ENCODE data around the gene TMEM235. TPM values are rescaled to one million over a fixed set of nuclear protein-coding genes. Genes with fewer than 3 reads are reported as not detected.

Gene TMEM235
- total RNA-seq, 2 donors from 2014 or later: not detected

DNA sequence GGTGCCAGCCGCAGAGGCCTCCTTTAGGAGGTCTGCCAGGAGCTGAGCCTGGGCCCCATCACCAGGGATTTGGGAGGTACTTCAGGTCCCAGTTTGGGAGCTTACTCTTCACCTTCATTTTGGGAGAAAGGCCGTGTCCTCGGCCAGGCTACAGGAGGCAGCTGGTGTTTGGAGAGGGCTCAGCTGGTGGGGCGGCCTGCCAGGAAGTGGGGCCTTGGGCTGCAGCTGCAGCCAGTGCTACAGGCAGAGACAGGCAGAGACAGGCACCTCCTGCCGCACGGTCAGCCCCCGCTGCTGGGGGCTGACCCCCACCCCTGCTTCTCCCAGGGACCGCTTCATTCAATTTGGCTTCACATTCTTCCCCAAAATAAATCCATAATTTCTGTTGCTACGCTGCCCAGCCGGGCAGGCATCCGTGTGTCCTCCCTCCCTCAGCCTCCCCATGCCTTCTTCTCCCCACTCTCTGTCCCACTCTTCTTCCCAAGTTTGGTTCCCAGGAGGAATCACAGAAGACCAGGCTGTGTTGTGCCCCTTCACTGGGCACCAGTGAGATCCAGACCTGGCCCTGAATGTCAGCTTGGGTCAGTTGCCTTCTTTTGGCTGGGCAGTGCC is 6.1 kb downstream of the TMEM235 start:
- Mint-ChIP-seq H3K4me1 (ENCODE audit: low read depth in 2 of 2) (peaks cover 0 to 14% of the 10 kb centered on the region in 2 donors), H3K27ac (no peak overlapping the region), H3K4me3 (no peak overlapping the region), H3K9me3 (no peaks in the 10 kb centered on the region), H3K36me3 (no peaks in the 10 kb centered on the region), H3K27me3 (peaks cover 0 to 5% of the 10 kb centered on the region in 2 donors)
- DNase-seq (ENCODE audit: low spot score) (no peak), ATAC-seq (no peak)

DNA sequence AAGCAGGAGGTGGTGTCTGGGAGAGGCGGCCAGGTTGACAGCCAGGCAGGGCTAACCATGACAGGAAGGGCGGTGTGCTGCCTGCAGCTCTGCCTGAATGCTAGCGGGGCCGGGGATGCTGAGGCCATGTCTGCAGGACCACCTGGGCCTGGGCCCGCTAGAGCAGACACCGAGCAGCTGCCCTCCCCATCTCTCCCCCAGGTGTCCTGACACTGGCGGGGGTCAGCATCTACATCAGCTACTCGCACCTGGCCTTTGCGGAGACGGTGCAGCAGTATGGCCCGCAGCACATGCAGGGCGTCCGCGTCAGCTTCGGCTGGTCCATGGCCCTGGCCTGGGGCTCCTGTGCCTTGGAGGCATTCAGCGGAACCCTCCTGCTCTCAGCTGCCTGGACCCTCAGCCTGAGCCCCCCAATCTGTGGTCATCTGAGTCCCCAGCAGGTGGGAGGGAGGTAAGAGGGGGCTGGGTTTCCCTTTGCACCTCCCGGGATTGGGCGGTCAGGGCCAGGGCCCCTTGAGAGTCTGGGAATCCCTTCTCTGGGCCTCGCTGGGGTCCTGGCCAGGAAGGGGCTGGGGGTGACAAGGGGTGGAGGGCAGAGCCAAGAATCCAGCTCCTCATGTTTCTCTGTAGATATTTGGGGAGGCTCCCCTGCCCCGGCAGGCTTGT is 7.5 kb downstream of the TMEM235 start:
- no peak overlapping the region for H3K27ac Mint-ChIP-seq
- ATAC-seq (no peak), DNase-seq (ENCODE audit: low spot score) (no peak)
- no peaks in the 10 kb centered on the region for H3K36me3 Mint-ChIP-seq
- no peaks in the 10 kb centered on the region for H3K9me3 Mint-ChIP-seq
- no peak overlapping the region for H3K4me3 Mint-ChIP-seq
- H3K27me3 Mint-ChIP-seq: no peaks in the 10 kb centered on the region
- H3K4me1 Mint-ChIP-seq (ENCODE audit: low read depth in 2 of 2): peaks cover 0 to 19% of the 10 kb centered on the region in 2 donors

- DNase-seq (ENCODE audit: low spot score) (no peak), ATAC-seq (no peak)
- no peak overlapping the region for H3K4me3 Mint-ChIP-seq
- no peaks in the 10 kb centered on the region for H3K27me3 Mint-ChIP-seq
- peaks cover 0 to 19% of the 10 kb centered on the region in 2 donors for H3K4me1 Mint-ChIP-seq (ENCODE audit: low read depth in 2 of 2)
- no peaks in the 10 kb centered on the region for H3K36me3 Mint-ChIP-seq
- no peaks in the 10 kb centered on the region for H3K9me3 Mint-ChIP-seq
- H3K27ac Mint-ChIP-seq: no peak overlapping the region
Observed at GRCh38 chr17:78239489-78239931, 8.1 kb downstream of the TMEM235 start.

DNA sequence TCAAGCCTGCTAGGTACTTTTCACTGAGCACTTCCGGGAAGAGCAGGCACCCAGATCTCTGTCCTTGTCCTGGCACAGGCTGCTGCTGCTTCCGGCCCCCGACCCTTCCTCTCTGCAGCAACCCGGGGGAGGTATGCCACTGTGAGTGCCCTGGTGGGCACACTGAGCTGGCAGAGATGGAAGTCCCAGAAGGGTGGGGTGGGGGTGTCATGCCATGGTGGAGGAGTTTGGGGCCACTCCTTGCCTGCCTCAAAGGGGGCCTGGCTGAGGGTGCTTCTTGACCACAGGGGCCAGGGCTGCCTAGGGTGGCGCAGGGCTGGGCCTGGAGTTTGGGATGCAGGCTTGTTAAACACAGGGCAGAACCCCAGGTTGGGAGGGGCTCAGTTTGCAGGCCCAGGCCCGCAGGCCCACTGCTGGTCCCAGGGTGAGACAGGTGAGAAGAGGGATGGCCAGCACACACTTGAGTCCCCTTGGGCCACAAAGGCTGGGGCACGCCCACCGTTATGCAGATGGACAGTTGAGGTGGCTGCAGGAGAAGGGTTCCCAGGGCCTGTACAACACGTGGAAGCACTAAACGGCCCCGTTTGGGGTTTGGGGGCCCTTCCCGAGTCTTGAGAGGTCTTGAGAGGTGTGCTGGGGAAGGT is 8.7 kb downstream of the TMEM235 start:
- no peak for ATAC-seq
- H3K9me3 Mint-ChIP-seq: no peaks in the 10 kb centered on the region
- no peak overlapping the region for H3K27ac Mint-ChIP-seq
- H3K4me3 Mint-ChIP-seq: no peak overlapping the region
- no peak for DNase-seq (ENCODE audit: low spot score)
- H3K27me3 Mint-ChIP-seq: no peaks in the 10 kb centered on the region
- H3K36me3 Mint-ChIP-seq: no peaks in the 10 kb centered on the region
- peaks cover 0 to 19% of the 10 kb centered on the region in 2 donors for H3K4me1 Mint-ChIP-seq (ENCODE audit: low read depth in 2 of 2)

DNA sequence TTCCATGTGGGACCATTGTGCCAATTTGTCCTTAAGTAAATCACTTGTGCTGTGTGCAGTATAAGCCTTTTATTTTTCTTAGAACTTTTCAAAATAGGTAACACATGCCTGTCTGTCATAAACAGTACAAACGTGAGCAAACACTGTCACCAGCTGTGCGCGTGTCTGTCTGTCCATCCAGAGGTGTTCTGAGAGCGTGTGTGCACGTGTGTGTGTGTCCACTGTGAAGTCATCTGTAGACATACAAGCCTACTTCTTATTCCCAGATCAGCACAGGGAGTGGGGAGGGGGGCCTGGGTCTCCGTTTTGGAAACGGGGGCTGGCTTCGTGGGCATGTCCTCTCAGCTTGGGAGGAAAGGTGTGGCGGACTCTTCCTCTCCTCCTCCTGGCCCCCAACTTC is 9.4 kb downstream of the TMEM235 start:
- Mint-ChIP-seq H3K27ac (no peak overlapping the region), H3K36me3 (no peaks in the 10 kb centered on the region), H3K9me3 (no peaks in the 10 kb centered on the region), H3K4me1 (ENCODE audit: low read depth in 2 of 2) (peaks cover 0 to 19% of the 10 kb centered on the region in 2 donors), H3K4me3 (no peak overlapping the region), H3K27me3 (no peaks in the 10 kb centered on the region)
- no peak for ATAC-seq
- DNase-seq (ENCODE audit: low spot score): no peak

DNA sequence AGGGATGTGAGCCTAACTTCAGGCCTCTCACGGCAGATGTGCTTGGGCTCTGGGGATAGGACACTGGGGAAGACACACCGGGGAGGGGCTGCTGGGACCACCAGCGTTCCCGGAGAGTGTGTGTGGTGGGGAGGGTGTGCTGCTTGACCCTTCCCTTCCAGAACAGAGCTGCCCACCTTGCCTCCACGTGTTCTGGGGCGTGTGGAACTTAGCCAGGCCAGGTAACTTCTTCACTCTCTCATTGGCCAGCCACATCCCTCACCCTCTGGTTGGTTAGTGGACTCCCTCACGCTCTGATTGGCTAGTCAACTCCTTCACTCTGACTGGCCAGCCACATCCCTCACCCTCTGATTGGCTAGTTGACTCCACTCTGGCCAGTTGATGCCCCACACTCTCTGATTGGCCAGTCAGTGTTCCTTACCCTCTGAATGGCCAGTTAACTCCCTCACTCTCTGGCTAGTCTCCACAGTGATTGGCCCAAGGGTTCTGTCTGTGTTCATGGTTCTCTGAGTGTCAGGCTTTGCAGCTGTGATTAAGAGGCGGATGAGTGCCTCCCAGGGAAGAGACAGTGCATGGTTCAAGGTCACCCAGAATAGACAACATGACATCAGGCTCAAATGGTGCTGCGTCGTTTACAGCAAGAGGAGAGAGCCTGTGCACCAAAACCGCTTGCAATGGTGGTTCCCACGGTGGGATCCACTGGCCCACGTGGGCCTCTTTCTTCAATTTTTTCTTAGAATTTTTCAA is 10.0 kb downstream of the TMEM235 start:
- ATAC-seq (peak in 1 of 2 donors; percentile 39), DNase-seq (ENCODE audit: low spot score) (no peak)
- Mint-ChIP-seq H3K9me3 (no peaks in the 10 kb centered on the region), H3K27me3 (no peaks in the 10 kb centered on the region), H3K36me3 (no peaks in the 10 kb centered on the region), H3K4me3 (no peak overlapping the region), H3K4me1 (ENCODE audit: low read depth in 2 of 2) (peaks cover 0 to 19% of the 10 kb centered on the region in 2 donors), H3K27ac (peak overlapping the region in 1 of 2 donors; percentile 80)

- no peak overlapping the region for H3K4me3 Mint-ChIP-seq
- ATAC-seq (peak; percentile 71 to 98), DNase-seq (ENCODE audit: low spot score) (peak; percentile 81)
- H3K36me3 Mint-ChIP-seq: no peaks in the 10 kb centered on the region
- H3K27ac Mint-ChIP-seq: peak overlapping the region in 1 of 2 donors; percentile 80
- H3K9me3 Mint-ChIP-seq: no peaks in the 10 kb centered on the region
- peaks cover 0 to 19% of the 10 kb centered on the region in 2 donors for H3K4me1 Mint-ChIP-seq (ENCODE audit: low read depth in 2 of 2)
- H3K27me3 Mint-ChIP-seq: peaks cover 0 to 3% of the 10 kb centered on the region in 2 donors
Observed at GRCh38 chr17:78242024-78242742, 10.8 kb downstream of the TMEM235 start.

DNA sequence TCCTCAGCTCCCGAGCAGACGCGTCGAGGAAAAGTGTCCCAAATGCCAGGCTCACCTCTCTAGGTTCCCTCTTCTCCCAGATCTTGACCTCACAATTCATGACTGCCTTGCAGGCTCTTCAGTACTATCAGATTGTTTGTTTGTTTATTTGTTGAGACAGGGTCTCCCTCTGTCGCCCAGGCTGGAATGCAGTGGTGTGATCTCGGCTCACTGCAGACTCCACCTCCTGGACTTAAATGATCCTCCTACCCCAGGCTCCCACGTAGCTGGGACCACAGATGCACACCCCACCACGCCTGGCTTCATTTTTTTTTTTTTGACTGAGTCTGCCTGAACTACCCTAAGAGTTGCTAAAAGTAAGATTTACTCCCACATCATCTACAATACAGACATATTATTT is 15.9 kb downstream of the TMEM235 start:
- Mint-ChIP-seq H3K4me1 (ENCODE audit: low read depth in 2 of 2) (peaks cover under 1 to 17% of the 10 kb centered on the region in 2 donors), H3K27me3 (peaks cover 0 to 7% of the 10 kb centered on the region in 2 donors), H3K9me3 (no peaks in the 10 kb centered on the region), H3K36me3 (no peaks in the 10 kb centered on the region), H3K27ac (no peak overlapping the region), H3K4me3 (no peak overlapping the region)
- no peak for DNase-seq (ENCODE audit: low spot score)
- no peak for ATAC-seq

GRCh38 chr17:78248051-78248914 is 16.9 kb downstream of the TMEM235 start:
- Mint-ChIP-seq H3K9me3 (no peaks in the 10 kb centered on the region), H3K27ac (no peak overlapping the region), H3K27me3 (peaks cover 0 to 7% of the 10 kb centered on the region in 2 donors), H3K4me1 (ENCODE audit: low read depth in 2 of 2) (peaks cover 8 to 14% of the 10 kb centered on the region in 2 donors), H3K4me3 (no peak overlapping the region), H3K36me3 (no peaks in the 10 kb centered on the region)
- DNase-seq (ENCODE audit: low spot score) (no peak), ATAC-seq (no peak)

DNA sequence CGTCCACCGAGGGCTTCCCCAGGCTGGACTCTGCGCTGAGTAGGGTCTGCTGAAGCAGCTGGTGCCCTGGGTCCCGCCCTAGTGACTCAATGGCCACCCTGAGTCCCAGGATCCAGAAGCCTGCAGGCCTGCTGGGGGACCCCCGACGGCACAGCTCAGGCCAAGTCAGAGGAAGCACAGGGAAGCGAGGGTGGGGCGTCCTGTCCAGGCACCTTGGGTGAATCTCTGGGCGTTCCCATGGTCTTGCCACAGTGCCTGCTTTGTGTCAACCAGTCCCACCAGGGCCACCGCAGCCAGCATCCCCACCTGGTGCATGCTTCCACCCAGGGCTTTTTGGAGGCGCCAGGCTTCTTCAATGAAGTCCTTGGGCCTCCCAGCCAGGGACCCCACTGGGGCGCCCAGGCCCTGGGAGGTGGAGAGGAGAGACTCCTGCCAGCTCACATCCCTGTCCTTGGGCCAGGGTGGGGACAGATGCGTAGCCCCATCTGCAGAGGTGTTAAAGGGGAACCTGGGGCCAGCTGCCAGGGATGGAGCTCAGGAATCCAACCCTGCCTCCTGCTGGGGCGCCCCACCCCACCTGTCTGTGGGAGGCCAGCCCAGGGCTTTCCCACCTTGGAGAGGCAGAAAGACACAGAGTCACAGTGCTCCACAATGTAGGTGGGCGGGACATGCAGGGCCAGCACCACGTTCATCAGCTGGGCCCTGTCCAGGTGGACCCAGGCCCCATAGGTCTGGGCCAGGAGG is 17.8 kb downstream of the TMEM235 start:
- peaks cover 8 to 13% of the 10 kb centered on the region in 2 donors for H3K4me1 Mint-ChIP-seq (ENCODE audit: low read depth in 2 of 2)
- H3K27me3 Mint-ChIP-seq: peaks cover 0 to 7% of the 10 kb centered on the region in 2 donors
- H3K4me3 Mint-ChIP-seq: no peak overlapping the region
- no peaks in the 10 kb centered on the region for H3K36me3 Mint-ChIP-seq
- ATAC-seq (no peak), DNase-seq (ENCODE audit: low spot score) (no peak)
- no peaks in the 10 kb centered on the region for H3K9me3 Mint-ChIP-seq
- no peak overlapping the region for H3K27ac Mint-ChIP-seq

GRCh38 chr17:78249818-78250806 is 18.7 kb downstream of the TMEM235 start:
- ATAC-seq: no peak
- H3K27ac Mint-ChIP-seq: no peak overlapping the region

More at GRCh38 chr17:78249818-78250806, 18.7 kb downstream of the TMEM235 start:
- peak; percentile 49 for DNase-seq (ENCODE audit: low spot score)
- H3K27me3 Mint-ChIP-seq: peaks cover 2 to 7% of the 10 kb centered on the region in 2 donors
- H3K4me1 Mint-ChIP-seq (ENCODE audit: low read depth in 2 of 2): peaks cover 13 to 17% of the 10 kb centered on the region in 2 donors
- H3K4me3 Mint-ChIP-seq: no peak overlapping the region
- H3K36me3 Mint-ChIP-seq: no peaks in the 10 kb centered on the region
- no peaks in the 10 kb centered on the region for H3K9me3 Mint-ChIP-seq
